ENCODE measurements around the gene MSRB1. TPM values are rescaled to one million over a fixed set of nuclear protein-coding genes. Genes with fewer than 3 reads are reported as not detected.

Gene MSRB1
- total and polyA plus RNA-seq, 2 of the 8 experiments (the other 6 are each of a cell fraction or from before 2014, with no cell fraction given): 28.2 to 51.4 TPM

DNA sequence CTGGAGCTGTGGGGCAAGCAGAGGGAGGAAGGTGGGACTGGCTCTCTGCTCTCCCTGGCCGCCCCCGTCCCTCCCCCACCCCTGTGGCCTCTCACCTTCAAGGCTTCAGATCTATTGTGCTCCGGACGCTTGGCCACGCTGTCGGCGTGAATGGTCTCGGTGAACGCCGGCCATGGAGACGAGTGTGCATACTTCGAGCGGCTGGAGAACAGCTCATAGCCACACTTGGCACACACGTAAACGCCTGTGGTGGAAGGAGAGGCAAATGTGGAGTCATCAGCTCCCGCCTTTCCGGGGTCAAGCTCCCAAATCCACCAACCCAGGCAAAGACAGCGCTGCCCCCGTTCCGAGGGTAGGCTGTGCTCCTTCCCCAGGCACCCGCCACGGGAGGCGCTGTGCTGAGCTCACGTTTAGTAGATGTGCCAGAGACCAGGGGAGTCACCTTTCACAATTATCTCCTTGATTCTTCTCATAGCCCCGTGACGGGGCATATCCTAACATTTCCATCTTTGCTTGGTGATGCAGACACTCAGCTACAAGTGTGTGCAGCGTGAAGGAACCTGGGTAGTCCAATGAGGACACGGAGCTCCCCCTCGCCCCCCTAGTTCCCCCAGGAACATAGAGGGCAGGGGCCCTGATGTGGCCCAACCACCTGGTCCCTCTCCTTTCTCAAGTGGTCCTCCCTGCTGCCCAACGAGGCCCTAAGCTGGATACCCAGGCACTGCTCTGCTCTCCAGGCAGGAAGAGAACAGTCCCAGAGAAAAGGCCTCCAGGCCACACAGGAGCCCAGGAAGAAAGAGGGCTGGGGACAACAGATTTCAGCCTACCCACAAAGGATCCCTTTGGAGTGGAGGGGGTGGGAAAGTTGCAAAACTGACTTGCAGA lies 1.6 kb downstream of the MSRB1 start:
- Histone ChIP-seq H3K18ac (ENCODE audit: extremely low read depth, low read length) (no peak overlapping the region), H3K4ac (replicated peaks; ENCODE audit: insufficient read length, low read depth, low read length) (no peak overlapping the region), H4K20me1 (replicated peaks in 1 of 2; ENCODE audit: control insufficient read depth in 1 of 2, insufficient read depth in 2 of 2, low read length in 2 of 2) (peaks cover 0 to 4% of the 10 kb centered on the region in 2 experiments), H3K23ac (ENCODE audit: insufficient read length) (no peak overlapping the region), H2BK5ac (ENCODE audit: low read depth, low read length) (no peak overlapping the region), H2BK120ac (replicated peaks; ENCODE audit: low read depth, low read length) (no peak overlapping the region), H2BK12ac (ENCODE audit: low read depth, low read length) (no peak overlapping the region), H3K23me2 (ENCODE audit: low read depth, low read length) (peaks cover 6% of the 10 kb centered on the region; the same call in 1 of the 2 replicates), H4K8ac (ENCODE audit: extremely low read depth, insufficient read depth, low read length) (peak overlapping the region; percentile 36), H3K56ac (replicated peaks; ENCODE audit: insufficient read length, low read depth, low read length) (no peak overlapping the region), H2AFZ (ENCODE audit: low read length) (no peak overlapping the region), H3K4me2 (ENCODE audit: insufficient read depth in 1 of 2, low read depth in 2 of 2, low read length in 2 of 2) (peak overlapping the region; percentile 71 to 89; a peak in 3 of 4 replicates), H3K14ac (ENCODE audit: insufficient read length) (no peak overlapping the region), H3K79me2 (ENCODE audit: control insufficient read depth in 1 of 2, insufficient read depth in 2 of 2, low read length in 2 of 2) (no peaks in the 10 kb centered on the region), H4K5ac (ENCODE audit: insufficient read length, low read depth, low read length) (no peak overlapping the region), H2AK5ac (ENCODE audit: low read depth, low read length) (no peak overlapping the region), H3K79me1 (ENCODE audit: low read depth, low read length) (no peaks in the 10 kb centered on the region), H4K91ac (replicated peaks; ENCODE audit: insufficient read length, low read length) (no peak overlapping the region), H3K4me3 (ENCODE audit: extremely low read depth in 1 of 4, insufficient read depth in 2 of 4, low read depth in 3 of 4, low read length in 4 of 4) (no peak overlapping the region; a peak in 1 of 8 replicates), H2BK20ac (ENCODE audit: low read length) (no peak overlapping the region), H3K36me3 (ENCODE audit: control insufficient read depth in 2 of 4, insufficient read depth in 4 of 4, low read length in 3 of 4) (peaks cover 4 to 12% (median 8%) of the 10 kb centered on the region in 4 experiments; a peak in 5 of 8 replicates), H3K9ac (replicated peaks in 1 of 4; ENCODE audit: extremely low read depth in 1 of 4, low read depth in 3 of 4, low read length in 3 of 4) (no peak overlapping the region), H3K27me3 (replicated peaks in 1 of 4; ENCODE audit: control insufficient read depth in 3 of 4, extremely low read depth in 1 of 4, insufficient read depth in 3 of 4, low read length in 3 of 4) (peaks cover 0 to 2% (median 0%) of the 10 kb centered on the region in 4 experiments; a peak in 1 of 7 replicates), H3K9me3 (ENCODE audit: insufficient read depth in 2 of 2, low read depth in 1 of 2, low read length in 1 of 2) (no peaks in the 10 kb centered on the region), H3K4me1 (replicated peaks in 1 of 4; ENCODE audit: control insufficient read depth in 3 of 4, insufficient read depth in 4 of 4, low read length in 3 of 4) (peaks cover 0 to 9% (median 6%) of the 10 kb centered on the region in 4 experiments; a peak in 5 of 7 replicates), H3K27ac (ENCODE audit: low read depth, low read length) (no peak overlapping the region), H2BK15ac (ENCODE audit: low read length) (no peak overlapping the region)
- 84% methylated on average over 28 of the region's 30 CpGs; no CpG with 5 or more reads in 1 of the 2 experiments for WGBS, 2 experiments (ENCODE audit: extremely low coverage in 1 of 2, insufficient coverage in 1 of 2, insufficient read length in 1 of 2, insufficient replicate concordance in 2 of 2, low coverage in 1 of 2, low lambda C conversion rate in 2 of 2, missing lambda C conversion rate in 1 of 2)
- FAIRE-seq (no peak), DNase-seq (ENCODE audit: low read depth in 1 of 2, low spot score in 2 of 2) (no peak)
- TF ChIP-seq SIRT6 (IDR thresholded peaks at IDR 0.05; ENCODE audit: low read length): no peak
- peak; percentile 36 to 66 (median 53) for TF ChIP-seq CTCF (IDR thresholded peaks at IDR 0.05; ENCODE audit: control extremely low read depth in 1 of 3, insufficient read depth in 1 of 3, low read depth in 1 of 3, low read length in 3 of 3)
- ChIA-PET CTCF (ENCODE audit: partially characterized antibody) (interaction anchor here (0.6 to 6.3 kb wide), 19 partner anchors 10 to 812 kb away, joined by 3 to 62 read pairs (median 5); partner anchors contain the start of genes MEIOB and RPL3L), POLR2A (ENCODE audit: partially characterized antibody) (interaction anchor here (0.8 to 11.7 kb wide), 7 partner anchors 9 to 49 kb away, joined by 3 to 336 read pairs (median 3); partner anchors contain the start of genes GFER, NDUFB10, RNF151 and RPL3L)

Data from H1 (cell line).